HepG2 (cell line): ENCODE measurements around the gene ARL15. TPM values are rescaled to one million over a fixed set of nuclear protein-coding genes. Genes with fewer than 3 reads are reported as not detected.
A peak's percentile ranks its signal among the peaks of the same experiment; 100 is the strongest.

ENCODE experiments used
- HIVEP1 ChIP-seq: sonication (generic); formaldehyde crosslinking; IDR thresholded peaks from 2 replicates; pipeline ENCODE4 v1.4.0; 2020; ENCODE audit warnings: mild to moderate bottlenecking, missing genetic modification reagents
- MAF1 ChIP-seq: sonication (generic); formaldehyde crosslinking; IDR thresholded peaks from 2 replicates; pipeline ENCODE4 v1.5.0; 2020; ENCODE audit warnings: missing genetic modification reagents, borderline replicate concordance
- MEF2D ChIP-seq: sonication (generic); formaldehyde crosslinking; IDR thresholded peaks from 2 replicates; pipeline ENCODE4 v1.5.1; 2020; ENCODE audit warnings: mild to moderate bottlenecking, missing genetic modification reagents
- NFKBIZ ChIP-seq: IDR thresholded peaks from 2 replicates; pipeline ENCODE4 v1.6.1; 2018; ENCODE audit warnings: missing genetic modification reagents, missing compliant biosample characterization
- REL ChIP-seq: sonication (generic); formaldehyde crosslinking; conservative IDR thresholded peaks from 2 replicates; pipeline ENCODE4 v1.8.0; 2022; ENCODE audit warnings: mild to moderate bottlenecking, missing genetic modification reagents, moderate library complexity
- SKI ChIP-seq: fragments of 450-650 bp; IDR thresholded peaks from one replicate; pipeline ENCODE4 v1.6.1; 2018; ENCODE audit warnings: mild to moderate bottlenecking; ENCODE audit not compliant: partially characterized antibody
- SOX5 ChIP-seq: IDR thresholded peaks from 2 replicates; pipeline ENCODE4 v1.6.1; 2016; ENCODE audit warnings: borderline replicate concordance
- SSRP1 ChIP-seq: IDR thresholded peaks from 2 replicates; pipeline ENCODE4 v1.6.1; 2016; ENCODE audit warnings: control low read depth
- TGIF2 ChIP-seq: IDR thresholded peaks from 2 replicates; pipeline ENCODE4 v1.6.1; 2016; ENCODE audit warnings: control low read depth, missing compliant biosample characterization
- ZFP36 ChIP-seq: fragments of 150-350 bp; IDR thresholded peaks from 2 replicates; pipeline ENCODE4 v1.6.1; 2018; ENCODE audit warnings: borderline replicate concordance, low read length, low read depth; ENCODE audit not compliant: partially characterized antibody
- ZNF207 ChIP-seq: fragments of 450-650 bp; IDR thresholded peaks from 2 replicates; pipeline ENCODE4 v1.6.1; 2016; ENCODE audit warnings: antibody characterized with exemption, borderline replicate concordance
- ZNF326 ChIP-seq: sonication (generic); formaldehyde crosslinking; IDR thresholded peaks from 2 replicates; pipeline ENCODE4 v1.4.0; 2020; ENCODE audit warnings: missing genetic modification reagents, borderline replicate concordance
- ZNF451 ChIP-seq: sonication (generic); formaldehyde crosslinking; IDR thresholded peaks from 2 replicates; pipeline ENCODE4 v1.5.0; 2020; ENCODE audit warnings: mild to moderate bottlenecking, missing genetic modification reagents
- ZNF484 ChIP-seq: sonication (generic); formaldehyde crosslinking; IDR thresholded peaks from 2 replicates; pipeline ENCODE4 v1.5.1; 2020; ENCODE audit warnings: mild to moderate bottlenecking, low read depth, missing genetic modification reagents, borderline replicate concordance
- ZNF558 ChIP-seq: sonication (generic); formaldehyde crosslinking; IDR thresholded peaks from 2 replicates; pipeline ENCODE4 v1.9.0; 2022; ENCODE audit warnings: mild to moderate bottlenecking, missing genetic modification reagents, borderline replicate concordance
- ZNF724P ChIP-seq: sonication (generic); formaldehyde crosslinking; IDR thresholded peaks from 2 replicates; pipeline ENCODE4 v1.8.0; 2022; ENCODE audit warnings: missing genetic modification reagents, borderline replicate concordance
- polyA plus RNA-seq, 8 experiments: library from polyadenylated mRNA; depleted of rRNA in 3 of 8; stranded (reverse) in 7 of 8; unstranded in 1 of 8; fragments of >200 nt; fragmentation: Illumina TruSeq in 4 of 8; extraction: Trizol in 4 of 8; gene quantifications; 2 replicates each; pipeline versions ENCODE4 v1.2.1 to v1.2.3, GENCODE V29; 2011 to 2016; ENCODE audit warnings: low read depth in 4 of 8, missing spikeins in 1 of 8, mixed read lengths in 1 of 8; ENCODE audit not compliant: insufficient read depth in 1 of 8
- total RNA-seq, 5 experiments: library from RNA; depleted of rRNA; stranded (reverse); fragments of >200 nt; fragmentation: Illumina TruSeq; extraction: Trizol; gene quantifications; 2 replicates each; pipeline ENCODE4 v1.2.3, GENCODE V29; 2016; ENCODE audit warnings: low read depth in 1 of 5
- TF ChIP-seq, protein P1 (sequence below): IDR thresholded peaks from 2 replicates; pipeline ENCODE4 v1.6.1; 2016; ENCODE audit warnings: missing genetic modification reagents, missing compliant biosample characterization
- TF ChIP-seq, protein P2 (sequence below): sonication (generic); formaldehyde crosslinking; IDR thresholded peaks from 2 replicates; pipeline ENCODE4; 2020; ENCODE audit warnings: missing genetic modification reagents, mild to moderate bottlenecking, borderline replicate concordance
- TF ChIP-seq, protein P3 (sequence below): sonication (generic); formaldehyde crosslinking; IDR thresholded peaks from 2 replicates; pipeline ENCODE4 v1.4.0; 2020; ENCODE audit warnings: missing genetic modification reagents, borderline replicate concordance
- TF ChIP-seq, protein P4 (sequence below): sonication (generic); formaldehyde crosslinking; IDR thresholded peaks from 2 replicates; pipeline ENCODE4 v1.9.0; 2022; ENCODE audit warnings: missing genetic modification reagents, mild to moderate bottlenecking, borderline replicate concordance
- TF ChIP-seq, protein P5 (sequence below): sonication (generic); formaldehyde crosslinking; IDR thresholded peaks from 2 replicates; pipeline ENCODE4 v1.8.1; 2023; ENCODE audit warnings: mild to moderate bottlenecking, moderate library complexity, missing genetic modification reagents

ARL15 gene
- total and polyA plus RNA-seq, 2 of the 13 experiments (the other 11 are each of a cell fraction or from before 2014, with no cell fraction given) = 2.5 to 7.7 TPM

DNA sequence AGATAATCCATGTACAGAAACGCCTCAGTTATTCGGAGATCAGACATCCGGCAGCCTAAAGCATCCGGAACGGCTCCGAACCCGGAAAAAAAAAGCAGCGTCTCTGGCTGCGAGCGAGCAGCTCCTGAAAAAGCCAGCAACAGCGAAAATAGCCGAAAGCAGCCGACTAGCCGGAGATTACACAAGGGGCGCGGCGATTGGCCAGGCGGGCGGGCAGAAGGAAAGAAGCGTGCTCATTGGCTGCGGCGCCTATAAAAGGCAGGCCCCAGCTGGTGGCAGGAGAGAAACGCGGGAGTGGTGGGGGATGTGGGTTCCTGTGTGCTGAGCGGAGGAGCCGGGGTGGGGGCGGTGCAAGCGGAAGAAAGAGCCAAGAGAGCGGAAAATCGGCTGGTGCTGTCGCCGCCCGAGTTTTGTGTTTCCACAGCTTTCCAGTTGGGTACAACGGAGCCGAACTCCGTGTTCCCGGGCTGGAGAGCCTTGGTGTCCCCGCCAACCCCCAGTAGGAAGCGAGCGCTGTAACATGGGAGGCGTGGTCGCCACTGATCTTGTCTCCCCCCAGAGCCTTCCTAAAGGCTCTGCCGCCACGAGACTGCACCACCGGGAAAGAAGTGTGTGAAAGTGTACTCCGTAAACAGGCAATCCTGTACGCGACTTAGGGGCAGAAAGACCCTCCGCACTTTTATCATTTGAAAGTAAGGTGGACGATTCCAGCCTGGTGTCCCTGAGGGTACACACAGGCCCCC, at the start of gene ARL15 (continued):
- TF ChIP-seq, protein P1, sequence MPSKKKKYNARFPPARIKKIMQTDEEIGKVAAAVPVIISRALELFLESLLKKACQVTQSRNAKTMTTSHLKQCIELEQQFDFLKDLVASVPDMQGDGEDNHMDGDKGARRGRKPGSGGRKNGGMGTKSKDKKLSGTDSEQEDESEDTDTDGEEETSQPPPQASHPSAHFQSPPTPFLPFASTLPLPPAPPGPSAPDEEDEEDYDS (CRISPR knock-in tag) = peak; percentile 97
- no peak for TF ChIP-seq SOX5 (CRISPR knock-in tag)
- no peak for TF ChIP-seq ZFP36
- TF ChIP-seq, protein P2, sequence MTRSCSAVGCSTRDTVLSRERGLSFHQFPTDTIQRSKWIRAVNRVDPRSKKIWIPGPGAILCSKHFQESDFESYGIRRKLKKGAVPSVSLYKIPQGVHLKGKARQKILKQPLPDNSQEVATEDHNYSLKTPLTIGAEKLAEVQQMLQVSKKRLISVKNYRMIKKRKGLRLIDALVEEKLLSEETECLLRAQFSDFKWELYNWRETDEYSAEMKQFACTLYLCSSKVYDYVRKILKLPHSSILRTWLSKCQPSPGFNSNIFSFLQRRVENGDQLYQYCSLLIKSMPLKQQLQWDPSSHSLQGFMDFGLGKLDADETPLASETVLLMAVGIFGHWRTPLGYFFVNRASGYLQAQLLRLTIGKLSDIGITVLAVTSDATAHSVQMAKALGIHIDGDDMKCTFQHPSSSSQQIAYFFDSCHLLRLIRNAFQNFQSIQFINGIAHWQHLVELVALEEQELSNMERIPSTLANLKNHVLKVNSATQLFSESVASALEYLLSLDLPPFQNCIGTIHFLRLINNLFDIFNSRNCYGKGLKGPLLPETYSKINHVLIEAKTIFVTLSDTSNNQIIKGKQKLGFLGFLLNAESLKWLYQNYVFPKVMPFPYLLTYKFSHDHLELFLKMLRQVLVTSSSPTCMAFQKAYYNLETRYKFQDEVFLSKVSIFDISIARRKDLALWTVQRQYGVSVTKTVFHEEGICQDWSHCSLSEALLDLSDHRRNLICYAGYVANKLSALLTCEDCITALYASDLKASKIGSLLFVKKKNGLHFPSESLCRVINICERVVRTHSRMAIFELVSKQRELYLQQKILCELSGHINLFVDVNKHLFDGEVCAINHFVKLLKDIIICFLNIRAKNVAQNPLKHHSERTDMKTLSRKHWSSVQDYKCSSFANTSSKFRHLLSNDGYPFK (CRISPR knock-in tag) = no peak
- no peak for TF ChIP-seq SSRP1 (CRISPR knock-in tag)
- no peak for TF ChIP-seq REL (CRISPR knock-in tag)
- TF ChIP-seq ZNF451 (CRISPR knock-in tag) = 0 out of 2 replicates have a peak, but pooled peaks have one; percentile 39
- TF ChIP-seq ZNF484 (CRISPR knock-in tag) = no peak
- no peak; the same call in 1 of the 2 replicates for TF ChIP-seq NFKBIZ
- 0 out of 2 replicates have a peak, but pooled peaks have one; percentile 36 for TF ChIP-seq TGIF2
- peak; percentile 71 for TF ChIP-seq MEF2D (CRISPR knock-in tag)
- TF ChIP-seq, protein P3, sequence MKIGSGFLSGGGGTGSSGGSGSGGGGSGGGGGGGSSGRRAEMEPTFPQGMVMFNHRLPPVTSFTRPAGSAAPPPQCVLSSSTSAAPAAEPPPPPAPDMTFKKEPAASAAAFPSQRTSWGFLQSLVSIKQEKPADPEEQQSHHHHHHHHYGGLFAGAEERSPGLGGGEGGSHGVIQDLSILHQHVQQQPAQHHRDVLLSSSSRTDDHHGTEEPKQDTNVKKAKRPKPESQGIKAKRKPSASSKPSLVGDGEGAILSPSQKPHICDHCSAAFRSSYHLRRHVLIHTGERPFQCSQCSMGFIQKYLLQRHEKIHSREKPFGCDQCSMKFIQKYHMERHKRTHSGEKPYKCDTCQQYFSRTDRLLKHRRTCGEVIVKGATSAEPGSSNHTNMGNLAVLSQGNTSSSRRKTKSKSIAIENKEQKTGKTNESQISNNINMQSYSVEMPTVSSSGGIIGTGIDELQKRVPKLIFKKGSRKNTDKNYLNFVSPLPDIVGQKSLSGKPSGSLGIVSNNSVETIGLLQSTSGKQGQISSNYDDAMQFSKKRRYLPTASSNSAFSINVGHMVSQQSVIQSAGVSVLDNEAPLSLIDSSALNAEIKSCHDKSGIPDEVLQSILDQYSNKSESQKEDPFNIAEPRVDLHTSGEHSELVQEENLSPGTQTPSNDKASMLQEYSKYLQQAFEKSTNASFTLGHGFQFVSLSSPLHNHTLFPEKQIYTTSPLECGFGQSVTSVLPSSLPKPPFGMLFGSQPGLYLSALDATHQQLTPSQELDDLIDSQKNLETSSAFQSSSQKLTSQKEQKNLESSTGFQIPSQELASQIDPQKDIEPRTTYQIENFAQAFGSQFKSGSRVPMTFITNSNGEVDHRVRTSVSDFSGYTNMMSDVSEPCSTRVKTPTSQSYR (CRISPR knock-in tag) = peak; percentile 85
- no peak for TF ChIP-seq SKI
- TF ChIP-seq, protein P4, sequence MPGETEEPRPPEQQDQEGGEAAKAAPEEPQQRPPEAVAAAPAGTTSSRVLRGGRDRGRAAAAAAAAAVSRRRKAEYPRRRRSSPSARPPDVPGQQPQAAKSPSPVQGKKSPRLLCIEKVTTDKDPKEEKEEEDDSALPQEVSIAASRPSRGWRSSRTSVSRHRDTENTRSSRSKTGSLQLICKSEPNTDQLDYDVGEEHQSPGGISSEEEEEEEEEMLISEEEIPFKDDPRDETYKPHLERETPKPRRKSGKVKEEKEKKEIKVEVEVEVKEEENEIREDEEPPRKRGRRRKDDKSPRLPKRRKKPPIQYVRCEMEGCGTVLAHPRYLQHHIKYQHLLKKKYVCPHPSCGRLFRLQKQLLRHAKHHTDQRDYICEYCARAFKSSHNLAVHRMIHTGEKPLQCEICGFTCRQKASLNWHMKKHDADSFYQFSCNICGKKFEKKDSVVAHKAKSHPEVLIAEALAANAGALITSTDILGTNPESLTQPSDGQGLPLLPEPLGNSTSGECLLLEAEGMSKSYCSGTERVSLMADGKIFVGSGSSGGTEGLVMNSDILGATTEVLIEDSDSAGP (CRISPR knock-in tag) = no peak; the same call in 1 of the 2 replicates
- no peak for TF ChIP-seq MAF1 (CRISPR knock-in tag)
- TF ChIP-seq ZNF207 = no peak
- TF ChIP-seq ZNF558 = no peak
- TF ChIP-seq HIVEP1 (CRISPR knock-in tag) = no peak
- TF ChIP-seq ZNF724P = peak; percentile 36; the same call in 1 of the 2 replicates
- TF ChIP-seq, protein P5, sequence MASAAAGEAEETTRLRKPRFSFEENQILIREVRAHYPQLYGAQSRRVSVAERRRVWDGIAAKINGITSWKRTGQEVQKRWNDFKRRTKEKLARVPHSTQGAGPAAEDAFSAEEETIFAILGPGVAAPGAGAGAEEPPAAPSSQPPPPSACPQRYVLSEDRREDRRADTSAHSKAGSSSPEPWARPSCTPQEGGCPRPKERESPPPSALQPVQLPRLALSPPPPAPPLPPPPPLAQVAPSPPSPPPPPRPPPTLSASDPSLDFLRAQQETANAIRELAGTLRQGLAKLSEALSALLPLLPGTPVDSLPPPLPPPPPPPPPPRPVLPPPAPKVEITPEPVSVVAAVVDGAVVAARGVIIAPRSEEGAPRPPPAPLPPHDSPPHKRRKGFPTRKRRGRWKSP (CRISPR knock-in tag) = no peak; the same call in 1 of the 2 replicates
- no peak for TF ChIP-seq ZNF326 (CRISPR knock-in tag)
